PFSK-1 (cell line): ENCODE results near the gene TLR4.

Experiments
- FOXP2 ChIP-seq: optimal IDR thresholded peaks from 2 replicates; pipeline ENCODE3; 2011; ENCODE audit warnings: borderline replicate concordance, control low read depth, inconsistent platforms; ENCODE audit not compliant: insufficient read depth; ENCODE audit errors: extremely low read length, extremely low read depth
- POLR2AphosphoS5 ChIP-seq: IDR thresholded peaks from 2 replicates; pipeline ENCODE4 v1.6.1; 2012; ENCODE audit warnings: low read depth, mild to moderate bottlenecking, control low read depth, low read length, moderate library complexity
- REST ChIP-seq, 2 experiments: IDR thresholded peaks; 2 replicates each; pipeline versions ENCODE4 v1.6.1 to v1.8.0; 2011 to 2012; ENCODE audit warnings: low read depth in 2 of 2, low read length in 2 of 2, control low read depth in 1 of 2, inconsistent platforms in 1 of 2, mild to moderate bottlenecking in 1 of 2, moderate library complexity in 1 of 2; ENCODE audit not compliant: insufficient read depth in 1 of 2
- SIN3A ChIP-seq: IDR thresholded peaks from 2 replicates; pipeline ENCODE4 v1.6.1; 2012; ENCODE audit warnings: mild to moderate bottlenecking, low read length, moderate library complexity, borderline replicate concordance; ENCODE audit not compliant: insufficient read depth
- TAF1 ChIP-seq: IDR thresholded peaks from 2 replicates; pipeline ENCODE4 v1.6.1; 2012; ENCODE audit warnings: low read length, control low read depth, borderline replicate concordance; ENCODE audit not compliant: insufficient read depth

The TLR4 gene

DNA sequence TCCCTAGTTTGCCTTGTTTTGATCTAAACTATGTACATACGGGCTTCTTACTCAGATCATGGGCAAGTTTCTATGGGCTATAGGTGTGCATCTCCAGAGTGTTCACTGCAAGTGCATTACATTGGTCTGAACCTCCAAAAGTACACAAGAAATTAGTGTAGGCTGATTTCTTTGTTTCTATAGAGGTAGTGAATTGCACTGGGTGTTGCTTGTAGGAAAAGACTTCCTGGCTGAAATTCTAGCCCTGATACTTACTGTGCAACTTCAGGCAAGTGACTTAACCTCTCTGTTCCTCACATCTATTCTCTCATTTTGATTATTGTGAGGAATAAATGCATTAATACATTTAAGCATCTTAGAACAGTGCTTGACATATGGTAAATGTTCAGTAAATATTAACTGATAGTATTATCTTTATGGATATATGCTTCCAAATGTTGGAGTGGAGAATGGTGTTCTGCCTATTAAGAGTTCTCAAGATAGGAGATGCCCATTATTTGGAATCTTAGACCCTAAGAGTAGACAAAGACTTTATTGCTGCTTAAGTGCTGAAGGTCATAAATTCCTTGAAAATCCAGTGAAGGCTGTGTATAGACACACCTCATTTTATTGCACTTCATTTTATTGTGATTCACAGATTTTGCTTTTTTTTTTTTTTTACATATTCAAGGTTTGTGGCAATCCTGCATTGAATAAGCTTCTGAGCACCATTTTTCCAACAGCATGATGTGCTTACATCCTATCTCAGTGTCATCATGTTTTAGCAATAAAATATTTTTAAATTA lies 38.4 kb upstream of the TLR4 start:
- TF ChIP-seq REST (IDR thresholded peaks at IDR 0.05; ENCODE audit: insufficient read depth in 1 of 2, low read depth in 2 of 2, low read length in 2 of 2) (no peak), TAF1 (no peak), SIN3A (no peak), POLR2AphosphoS5 (no peak), FOXP2 (no peak)

GRCh38 chr9:117671468-117671867 lies 32.7 kb upstream of the TLR4 start:
- TF ChIP-seq FOXP2 = no peak
- no peak for TF ChIP-seq SIN3A
- TF ChIP-seq REST (IDR thresholded peaks at IDR 0.05; ENCODE audit: insufficient read depth in 1 of 2, low read depth in 2 of 2, low read length in 2 of 2) = no peak
- TF ChIP-seq POLR2AphosphoS5 = no peak
- no peak for TF ChIP-seq TAF1

GRCh38 chr9:117672369-117672768 lies 31.8 kb upstream of the TLR4 start:
- TF ChIP-seq TAF1 (no peak), REST (IDR thresholded peaks at IDR 0.05; ENCODE audit: insufficient read depth in 1 of 2, low read depth in 2 of 2, low read length in 2 of 2) (no peak), SIN3A (no peak), POLR2AphosphoS5 (no peak), FOXP2 (no peak)

DNA sequence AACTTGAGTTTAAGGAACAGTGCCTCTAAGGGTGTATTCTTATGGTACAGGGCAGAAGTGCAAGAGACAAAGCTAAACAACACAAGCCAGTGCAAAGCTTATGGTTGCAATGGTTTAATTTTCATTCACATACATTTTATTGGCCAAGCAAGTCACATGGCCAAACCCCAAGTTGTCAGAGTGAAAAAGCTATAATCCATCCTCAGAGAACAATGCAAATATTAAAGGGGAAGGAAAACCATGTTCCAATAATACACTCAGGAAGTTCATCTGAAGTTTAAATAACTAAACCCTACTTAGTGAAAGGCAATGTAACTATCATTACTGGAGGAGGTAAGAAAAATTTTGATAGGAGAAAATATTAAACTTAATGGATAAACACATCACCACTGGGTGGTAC lies 26.6 kb upstream of the TLR4 start:
- TF ChIP-seq SIN3A = no peak
- no peak for TF ChIP-seq TAF1
- no peak for TF ChIP-seq POLR2AphosphoS5
- no peak for TF ChIP-seq FOXP2
- no peak for TF ChIP-seq REST (IDR thresholded peaks at IDR 0.05; ENCODE audit: insufficient read depth in 1 of 2, low read depth in 2 of 2, low read length in 2 of 2)

DNA sequence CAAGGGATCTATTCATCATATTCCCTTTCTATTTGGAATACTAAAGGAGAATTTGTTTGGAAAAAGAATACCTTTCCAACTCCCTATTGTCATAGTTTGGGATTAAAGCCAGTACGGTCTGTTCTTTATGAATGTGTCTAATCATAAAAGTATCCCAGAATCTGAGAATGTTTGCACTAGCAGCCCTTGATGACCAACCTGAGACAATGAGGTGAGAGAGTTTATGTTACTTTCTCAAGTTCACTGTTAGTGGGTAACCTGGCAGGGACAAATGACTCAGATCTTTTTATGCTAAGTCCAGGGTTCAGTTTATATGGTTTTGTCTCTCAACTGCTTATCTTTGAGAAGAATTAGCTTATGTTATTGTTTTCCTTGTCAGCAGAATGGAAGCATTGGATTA lies 25.3 kb upstream of the TLR4 start:
- TF ChIP-seq FOXP2 = no peak
- TF ChIP-seq POLR2AphosphoS5 = no peak
- no peak for TF ChIP-seq SIN3A
- TF ChIP-seq REST (IDR thresholded peaks at IDR 0.05; ENCODE audit: insufficient read depth in 1 of 2, low read depth in 2 of 2, low read length in 2 of 2) = no peak
- TF ChIP-seq TAF1 = no peak
